ENCODE results near the gene TCTA.

The TCTA gene

DNA sequence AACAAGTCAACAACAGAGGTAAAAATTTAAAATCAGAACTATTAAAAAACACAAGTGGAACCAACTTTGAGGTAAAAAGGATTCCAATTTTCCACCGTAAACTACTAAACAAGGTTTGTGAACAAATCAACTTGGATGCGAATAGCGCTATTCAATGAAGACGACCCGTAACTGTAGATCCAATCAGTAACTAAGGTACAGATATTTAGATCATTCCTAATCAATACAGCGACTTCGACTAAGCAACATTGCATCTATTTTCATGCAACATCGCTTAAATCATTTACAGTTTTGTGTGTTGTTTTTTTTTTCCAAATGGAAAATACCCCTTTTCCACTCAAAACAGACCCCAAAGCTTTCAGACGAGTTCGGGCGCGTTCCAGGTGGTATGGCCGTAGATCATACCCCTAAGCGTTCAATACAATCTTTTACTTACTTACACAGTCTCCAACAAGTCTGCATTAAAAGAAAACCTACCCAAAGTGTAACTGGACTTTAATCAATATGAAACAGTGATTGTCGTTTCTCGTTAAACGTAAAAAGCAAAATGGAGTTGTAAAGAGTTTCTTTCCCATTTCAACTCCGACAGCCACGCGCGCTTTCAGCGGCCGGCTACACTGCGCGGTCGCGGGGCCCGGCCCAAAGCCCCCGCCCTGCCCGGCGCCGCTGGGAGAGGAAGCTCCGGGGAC, 1.2 kb upstream of the TCTA start:
- FAIRE-seq: no peak

DNA sequence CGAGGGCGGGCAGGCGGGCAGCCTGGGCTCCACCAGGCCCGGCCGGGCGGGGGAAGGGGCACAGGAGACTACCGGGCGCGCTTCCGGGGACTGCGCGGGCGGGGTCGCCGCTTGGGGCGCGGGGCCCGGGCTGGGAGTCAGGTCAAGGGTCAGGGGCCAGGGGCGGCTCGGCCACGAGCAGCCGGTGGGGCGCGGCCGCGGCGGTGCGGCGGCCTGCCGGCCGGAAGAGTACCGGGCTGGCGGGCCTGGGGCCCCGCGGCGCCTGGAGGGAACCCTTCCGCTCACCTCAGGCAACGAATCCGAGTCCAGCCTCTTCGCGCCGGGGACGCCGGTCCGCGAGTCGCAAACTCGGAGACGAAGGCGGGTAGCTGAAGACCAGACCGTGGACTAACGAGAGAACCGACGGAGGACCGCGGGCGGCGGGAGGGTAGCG, 672 bp upstream of the TCTA start:
- no peak for FAIRE-seq

DNA sequence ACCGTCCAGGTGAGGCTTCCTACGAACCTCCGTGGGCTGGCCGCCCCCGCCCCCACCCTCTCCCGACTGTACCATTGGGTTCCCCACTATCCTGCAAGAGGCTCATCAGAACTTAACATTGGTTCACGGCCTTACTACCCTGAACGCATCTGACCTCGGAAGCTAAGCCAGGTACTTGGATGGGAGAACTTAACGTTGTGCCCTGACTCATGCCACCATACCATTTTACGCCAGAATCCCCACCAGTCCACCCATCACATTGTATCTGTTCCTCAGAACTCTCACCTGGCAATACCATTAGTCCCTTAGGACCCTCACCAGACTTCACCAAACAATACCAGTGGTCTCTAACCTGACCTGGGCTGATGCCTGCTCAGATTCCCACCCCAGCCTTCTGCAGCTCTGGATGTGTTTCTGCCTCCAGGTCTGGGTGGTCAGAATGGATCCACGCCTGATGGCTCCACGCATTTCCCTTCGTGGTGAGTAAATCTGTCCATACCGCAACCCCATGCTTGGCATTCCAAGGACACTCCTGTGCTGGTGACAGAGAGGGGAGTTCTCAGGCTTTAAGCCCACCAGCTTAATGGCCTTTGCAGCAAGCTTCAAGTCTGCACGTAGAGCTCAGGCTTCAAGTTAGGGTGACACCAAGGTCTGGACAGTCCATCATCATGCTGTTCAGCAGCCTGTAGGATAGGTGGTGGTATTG, 562 bp downstream of the TCTA start:
- no peak for FAIRE-seq

DNA sequence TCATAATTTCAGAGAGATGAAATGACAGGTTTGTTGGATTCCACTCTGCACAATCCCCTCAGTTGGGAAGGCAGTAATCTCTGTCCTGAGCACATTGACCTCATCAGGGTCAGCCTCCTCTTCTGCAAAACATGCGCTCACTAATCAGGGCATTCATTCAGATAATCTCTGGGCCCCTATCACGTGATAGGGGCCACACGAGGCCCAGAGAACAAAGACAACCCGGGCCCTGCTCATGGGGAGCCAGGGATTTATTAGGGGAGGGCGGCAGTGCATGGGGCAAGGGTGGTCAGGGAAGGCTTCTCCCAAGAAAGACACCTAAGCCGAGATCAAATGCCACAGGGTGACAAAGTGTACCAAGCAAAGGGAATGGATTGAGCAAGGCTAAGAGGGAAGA, 1.1 kb downstream of the TCTA start:
- FAIRE-seq: no peak

DNA sequence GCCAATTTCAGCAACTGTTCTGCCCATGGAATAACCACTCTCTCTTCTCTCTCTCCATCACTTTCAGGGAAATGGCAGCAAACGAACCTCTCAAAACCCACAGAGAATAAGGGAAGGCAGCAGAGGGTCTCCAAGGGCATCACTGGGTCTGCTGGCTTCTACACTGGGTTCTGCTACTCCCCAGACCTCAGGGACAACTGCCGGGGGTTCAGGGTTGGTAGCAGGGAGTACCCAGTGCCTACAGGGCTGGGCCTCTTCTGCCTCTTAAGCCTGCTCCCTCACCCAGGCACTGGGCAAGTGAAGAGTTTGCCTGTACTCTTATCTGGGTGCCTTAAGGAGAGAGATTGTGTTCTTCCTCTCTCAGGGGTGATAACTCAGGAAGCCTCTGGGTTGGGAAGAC, 2.5 kb downstream of the TCTA start:
- no peak for FAIRE-seq

DNA sequence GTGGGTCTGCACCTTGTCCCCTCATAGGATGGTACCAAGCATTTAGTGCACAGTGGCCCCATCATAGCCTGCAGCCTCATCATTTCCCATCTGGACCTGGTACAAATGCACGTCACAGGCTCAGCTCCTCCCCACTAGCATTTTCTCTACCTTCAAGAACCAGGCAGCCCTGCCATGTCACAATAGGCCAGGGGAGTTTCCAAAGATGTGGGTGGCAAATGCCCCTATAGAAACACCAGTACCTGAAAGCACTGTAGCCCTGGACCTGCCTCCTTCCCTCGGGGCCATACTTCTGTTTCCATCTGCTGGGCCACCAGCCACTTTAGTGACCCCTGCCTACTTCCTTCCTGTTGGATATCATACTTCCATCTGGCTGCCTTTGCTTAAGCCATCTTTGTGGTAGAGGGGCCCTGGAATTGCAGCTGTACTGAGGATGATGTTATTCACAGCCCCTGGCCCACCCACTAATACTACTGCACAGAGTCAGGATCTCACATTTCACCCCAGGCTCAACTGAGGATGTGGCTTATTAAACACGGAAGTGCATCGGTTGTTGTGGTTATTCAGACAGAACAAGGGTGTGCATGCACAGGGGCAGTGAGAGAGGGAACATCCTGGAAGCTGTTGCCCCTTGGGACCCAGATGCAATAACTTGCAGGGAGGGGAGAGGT, 3.8 kb downstream of the TCTA start:
- no peak for FAIRE-seq

DNA sequence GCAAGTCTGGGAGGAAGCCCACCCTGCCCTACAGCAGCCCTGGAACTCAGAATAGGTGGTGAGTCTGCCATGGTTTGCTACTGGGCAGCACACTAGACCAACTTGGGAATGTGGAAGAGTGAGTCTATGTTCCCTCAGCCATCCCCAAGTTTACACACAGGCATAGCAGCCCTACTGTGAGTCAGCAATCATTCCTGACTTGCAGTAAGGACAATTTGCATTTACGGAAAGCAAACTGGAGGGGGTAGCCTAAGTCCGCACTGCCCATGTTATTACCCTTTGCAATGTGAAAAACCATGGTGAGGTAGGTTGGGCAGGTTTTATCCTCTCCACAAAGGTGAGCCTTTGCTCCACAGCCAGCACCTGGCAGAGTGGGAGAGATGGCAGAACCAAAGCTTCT, 4.6 kb downstream of the TCTA start:
- FAIRE-seq: no peak

DNA sequence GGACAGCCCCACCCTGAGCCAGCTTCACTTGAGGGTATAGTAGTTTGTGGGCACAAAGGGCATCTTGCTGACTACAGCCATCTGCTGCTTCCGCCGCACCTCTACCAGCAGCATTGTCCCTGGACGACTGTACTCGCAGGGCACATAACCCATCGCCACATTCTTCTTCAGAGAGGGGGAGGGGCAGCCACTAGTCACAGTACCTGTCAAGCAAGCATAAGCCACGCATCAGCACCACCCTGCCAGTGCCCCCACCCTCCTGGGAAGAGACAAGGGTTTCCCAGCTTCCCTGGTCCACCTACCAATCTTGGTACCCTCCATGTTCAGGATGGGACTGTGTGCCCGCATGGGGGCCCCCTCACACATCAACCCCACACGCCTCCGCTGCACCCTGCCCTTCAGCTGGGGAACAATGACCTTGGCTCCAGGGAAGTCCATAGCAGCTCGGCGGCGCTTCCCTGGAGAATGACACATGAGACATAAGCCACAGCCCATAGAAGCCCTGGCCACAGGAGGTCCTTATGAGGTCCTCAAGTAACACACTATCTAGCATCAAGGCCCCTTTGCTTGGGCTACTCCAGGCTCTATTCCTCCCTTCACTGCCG, 5.4 kb downstream of the TCTA start:
- FAIRE-seq: no peak

DNA sequence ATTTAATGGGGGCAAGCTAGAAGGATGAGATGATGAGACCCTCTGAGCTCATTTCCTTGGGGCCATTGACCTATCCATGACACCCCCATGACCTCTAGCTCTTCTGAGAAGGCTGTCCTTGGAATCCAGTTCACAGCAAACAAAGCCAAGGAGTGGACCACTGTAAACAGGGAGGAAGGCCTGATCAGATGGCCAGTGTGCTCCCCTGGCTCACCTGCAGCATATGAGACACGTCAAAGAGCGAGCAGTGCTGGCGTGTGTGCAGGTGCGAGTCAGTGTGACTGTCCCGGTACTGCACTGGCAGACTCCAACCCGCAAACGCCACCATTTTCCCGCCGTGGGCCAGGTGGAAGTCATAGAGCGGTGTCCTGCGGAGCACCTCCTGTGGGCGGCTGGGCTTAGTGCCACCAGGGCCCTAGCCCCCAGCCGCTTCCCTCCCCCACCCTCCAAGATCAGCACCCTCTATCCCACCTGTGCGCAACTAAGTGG, 9.7 kb downstream of the TCTA start:
- FAIRE-seq: no peak

DNA sequence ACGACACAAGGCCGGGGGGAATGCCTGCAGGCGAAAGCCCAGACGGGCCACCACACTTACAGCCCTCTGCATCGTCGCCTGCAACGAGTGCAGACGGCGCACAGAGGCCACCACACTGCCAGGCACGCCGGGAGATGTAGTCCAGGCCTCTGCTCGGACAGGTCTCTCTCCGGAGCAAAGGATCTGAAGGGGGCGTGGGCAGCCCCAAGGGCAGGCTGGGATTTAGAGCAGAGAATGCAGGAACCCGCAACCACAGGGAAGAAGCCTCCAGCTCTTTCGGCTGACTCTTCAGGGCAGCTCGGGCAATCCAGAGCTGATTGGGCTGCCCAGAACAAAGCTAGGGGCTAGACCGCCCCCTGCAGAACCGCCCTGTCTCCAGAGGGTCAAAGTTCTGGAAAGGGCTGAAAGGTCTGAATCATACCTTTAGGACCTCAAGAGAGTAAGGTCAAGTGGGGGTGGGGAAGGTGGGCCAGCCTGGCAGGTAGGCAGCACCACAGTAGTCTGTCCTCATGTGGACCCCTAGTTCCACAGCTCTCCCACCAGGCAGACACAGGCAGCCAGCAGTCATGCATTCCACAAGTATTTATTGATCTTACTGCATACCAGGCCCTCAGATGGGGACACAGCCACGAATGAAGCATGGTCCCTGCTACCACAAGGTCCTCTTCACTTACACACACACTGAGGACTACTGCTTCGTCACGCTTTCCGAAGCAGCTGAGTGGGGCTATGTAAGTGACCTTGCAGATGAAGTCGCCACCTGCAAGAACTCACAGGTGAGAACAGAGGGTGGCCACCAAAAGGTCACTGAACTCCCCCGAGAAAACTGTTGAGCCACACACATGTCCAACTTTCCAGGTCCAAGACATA, 10.4 kb downstream of the TCTA start, which contains the start of gene AMT:
Gene AMT (minus strand): TSS at position 95 of the 870 bp plus-strand sequence. CDS start 23 bp downstream, at position 72.
- FAIRE-seq: no peak

DNA sequence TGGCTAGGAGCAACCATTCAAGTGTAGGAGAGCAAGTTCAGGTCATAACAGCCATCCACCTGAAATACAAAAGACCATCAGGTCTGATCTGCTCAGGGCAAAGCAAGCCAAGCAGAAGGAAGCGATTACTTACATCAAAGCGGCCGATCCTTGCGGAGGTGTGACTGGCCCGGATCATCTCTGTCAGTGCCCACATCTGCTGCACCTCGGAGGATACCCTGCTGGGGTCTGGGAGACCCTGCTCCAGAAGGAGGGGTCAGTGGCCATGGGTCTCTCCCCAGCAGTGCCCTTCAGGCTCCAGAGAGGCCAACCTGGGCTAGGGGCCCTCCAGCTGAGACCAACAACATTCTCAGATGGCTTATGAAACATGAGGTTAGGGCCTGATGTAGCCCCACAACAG, 12.6 kb downstream of the TCTA start:
- no peak for FAIRE-seq

DNA sequence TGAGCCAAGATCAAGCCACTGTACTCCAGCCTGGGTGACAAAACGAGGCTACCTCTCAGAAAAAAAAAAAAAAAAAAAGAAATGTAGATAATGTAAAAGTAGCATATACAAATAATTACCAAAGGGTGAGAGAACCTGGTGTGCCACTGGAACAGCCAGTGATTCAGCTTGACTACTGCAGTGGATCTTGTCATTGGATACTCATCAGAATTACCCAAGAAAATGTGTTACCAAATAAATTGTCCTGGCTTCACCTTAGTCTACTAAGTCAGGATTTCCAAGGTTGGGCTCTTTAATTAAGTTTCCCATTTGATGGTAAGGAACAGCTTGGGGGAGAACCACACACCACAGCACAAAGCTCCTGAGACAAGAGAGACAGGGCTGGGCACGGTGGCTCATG, 15.4 kb downstream of the TCTA start:
- no peak for FAIRE-seq

DNA sequence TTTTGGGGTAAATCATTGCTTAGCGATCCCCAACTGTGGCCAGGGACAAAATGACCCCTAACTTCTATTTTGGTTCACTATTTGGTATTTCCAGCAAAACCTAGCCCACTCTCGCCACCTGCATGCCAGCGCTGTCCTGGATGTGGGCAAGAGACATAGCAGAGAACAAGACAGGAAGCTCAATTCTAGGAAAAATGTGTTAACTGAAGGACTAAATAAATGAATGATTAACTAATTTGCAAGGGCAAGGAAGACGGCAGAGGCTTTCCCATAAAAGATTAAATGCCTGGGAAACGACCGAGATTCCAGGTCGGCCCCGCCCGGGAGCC, 16.5 kb downstream of the TCTA start:
- no peak for FAIRE-seq

DNA sequence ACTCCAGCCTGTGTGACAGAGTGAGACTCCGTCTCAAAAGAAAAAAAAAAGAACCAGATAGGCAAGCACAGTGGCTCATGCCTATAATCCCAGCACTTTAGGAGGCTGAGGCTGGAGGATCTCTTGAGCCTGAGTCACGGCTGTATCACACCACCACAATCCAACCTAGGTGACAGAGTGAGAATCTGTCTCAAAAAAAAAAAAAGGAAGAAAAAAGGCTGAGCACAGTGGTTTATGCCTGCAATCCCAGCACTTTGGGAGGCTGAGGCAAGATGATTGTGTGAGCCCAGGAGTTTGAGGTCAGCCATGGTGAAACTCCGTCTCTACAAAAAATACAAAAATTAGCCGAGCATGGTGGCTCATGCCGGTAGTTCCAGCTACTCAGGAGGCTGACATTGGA, 22.5 kb downstream of the TCTA start:
- no peak for FAIRE-seq

DNA sequence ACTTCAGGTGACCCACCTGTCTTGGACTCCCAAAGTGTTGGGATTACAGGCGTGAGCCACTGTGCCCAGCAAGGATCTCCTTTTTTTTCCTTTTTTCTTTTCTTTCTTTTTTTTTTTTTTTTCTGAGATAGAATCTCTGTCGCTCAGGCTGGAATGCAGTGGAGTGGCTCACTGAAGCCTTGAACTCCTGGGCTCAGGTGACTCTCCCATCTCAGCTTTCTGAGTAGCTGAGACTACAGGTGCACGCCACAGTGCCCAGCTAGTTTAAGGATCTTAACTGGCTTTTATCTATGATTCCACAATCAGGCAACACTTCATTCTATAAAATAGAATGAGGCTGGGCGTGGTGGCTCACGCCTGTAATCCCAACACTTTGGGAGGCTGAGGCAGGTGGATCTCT, 33.2 kb downstream of the TCTA start:
- FAIRE-seq: no peak

DNA sequence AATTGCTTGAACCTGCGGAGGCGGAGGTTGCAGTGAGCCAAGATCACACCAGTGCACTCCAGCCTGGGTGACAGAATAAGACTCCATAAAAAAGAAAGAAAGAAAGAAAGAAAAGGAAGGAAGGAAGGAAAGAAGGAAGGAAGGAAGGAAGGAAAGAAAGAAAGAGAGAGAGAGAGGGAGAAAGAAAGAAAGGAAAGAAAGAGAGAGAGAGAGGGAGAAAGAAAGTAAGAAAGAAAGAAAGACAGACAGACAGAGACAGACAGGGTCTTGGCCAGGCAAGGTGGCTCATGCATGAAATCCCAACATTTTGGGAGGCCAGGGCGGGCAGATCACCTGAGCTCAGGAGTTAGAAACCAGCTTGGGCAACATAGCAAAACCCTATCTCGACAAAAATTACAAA, 41.4 kb downstream of the TCTA start:
- FAIRE-seq: no peak

DNA sequence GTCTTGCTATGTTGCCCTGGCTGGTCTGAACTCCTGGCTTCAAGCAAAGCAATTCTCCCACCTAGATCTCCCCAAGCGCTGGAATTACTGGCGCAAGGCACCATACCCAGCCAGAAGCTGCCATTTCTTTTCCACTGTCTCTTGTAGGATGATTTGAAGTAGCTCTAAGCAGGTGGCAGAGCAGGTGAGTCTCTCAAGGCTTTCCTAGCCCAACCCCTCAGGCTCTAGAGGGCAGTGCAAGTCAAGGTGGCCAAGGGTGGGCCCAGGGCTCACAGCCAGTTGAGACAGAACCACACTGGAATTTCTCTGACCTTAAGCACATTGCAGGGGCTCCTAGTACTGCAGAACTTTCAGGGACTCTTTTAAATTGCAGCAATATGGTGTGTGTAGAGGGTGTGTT, 42.2 kb downstream of the TCTA start:
- FAIRE-seq: no peak

DNA sequence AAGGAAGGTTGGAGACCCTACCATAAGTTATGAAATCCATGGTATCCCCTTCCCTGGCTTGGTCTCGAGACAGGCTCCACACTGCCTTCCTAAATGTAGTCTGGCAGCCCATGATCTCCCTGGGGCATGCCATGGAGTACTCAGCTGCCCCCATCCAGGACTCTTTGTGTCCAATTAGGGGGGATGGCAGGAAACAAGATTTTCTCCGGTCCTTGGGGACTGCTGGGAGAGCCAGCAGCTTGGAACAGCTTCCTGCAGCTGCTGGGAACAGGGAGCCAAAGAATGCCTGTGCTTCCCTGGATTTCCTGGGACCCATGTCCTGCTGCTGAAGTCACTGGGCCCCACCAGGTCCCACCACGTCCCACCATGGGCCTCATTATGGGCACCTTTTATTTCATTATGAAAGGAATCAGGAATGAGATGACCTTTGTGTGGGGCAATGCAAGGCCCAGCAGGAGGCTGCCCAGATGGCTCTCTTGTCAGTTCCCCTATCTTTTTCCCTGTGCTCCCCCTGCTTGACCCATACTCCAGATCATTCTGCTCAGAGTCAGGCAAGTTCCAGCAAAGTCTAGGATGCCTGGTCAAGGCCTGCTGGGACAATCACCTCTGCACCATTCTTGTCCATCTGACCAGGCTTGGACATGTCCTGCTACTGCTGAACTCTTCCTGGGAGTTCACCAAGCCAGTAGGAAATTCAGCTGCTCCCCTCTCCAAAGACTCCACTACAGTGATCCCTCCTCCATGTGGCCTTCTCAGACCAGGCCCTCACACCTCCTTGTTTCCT, 42.9 kb downstream of the TCTA start:
- FAIRE-seq: no peak

DNA sequence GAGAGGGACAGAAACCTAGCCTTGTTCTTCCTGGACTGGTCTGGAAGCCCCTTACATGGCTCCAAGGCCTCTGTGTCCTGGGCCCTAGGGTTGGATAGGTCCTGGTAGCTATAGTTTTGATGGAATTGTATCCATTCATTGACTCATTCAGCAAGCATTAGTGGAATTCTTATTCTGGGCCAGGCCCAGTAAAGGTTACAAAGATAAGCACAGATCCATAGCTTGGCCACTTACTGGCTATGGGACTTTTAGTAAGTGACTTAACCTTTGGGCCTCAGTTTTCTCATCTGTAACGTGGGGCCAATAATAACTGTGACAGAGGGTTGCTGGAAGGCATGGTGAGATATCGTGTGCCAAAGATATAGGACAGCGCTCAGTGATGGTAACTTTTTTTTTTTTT, 44.2 kb downstream of the TCTA start:
- no peak for FAIRE-seq

DNA sequence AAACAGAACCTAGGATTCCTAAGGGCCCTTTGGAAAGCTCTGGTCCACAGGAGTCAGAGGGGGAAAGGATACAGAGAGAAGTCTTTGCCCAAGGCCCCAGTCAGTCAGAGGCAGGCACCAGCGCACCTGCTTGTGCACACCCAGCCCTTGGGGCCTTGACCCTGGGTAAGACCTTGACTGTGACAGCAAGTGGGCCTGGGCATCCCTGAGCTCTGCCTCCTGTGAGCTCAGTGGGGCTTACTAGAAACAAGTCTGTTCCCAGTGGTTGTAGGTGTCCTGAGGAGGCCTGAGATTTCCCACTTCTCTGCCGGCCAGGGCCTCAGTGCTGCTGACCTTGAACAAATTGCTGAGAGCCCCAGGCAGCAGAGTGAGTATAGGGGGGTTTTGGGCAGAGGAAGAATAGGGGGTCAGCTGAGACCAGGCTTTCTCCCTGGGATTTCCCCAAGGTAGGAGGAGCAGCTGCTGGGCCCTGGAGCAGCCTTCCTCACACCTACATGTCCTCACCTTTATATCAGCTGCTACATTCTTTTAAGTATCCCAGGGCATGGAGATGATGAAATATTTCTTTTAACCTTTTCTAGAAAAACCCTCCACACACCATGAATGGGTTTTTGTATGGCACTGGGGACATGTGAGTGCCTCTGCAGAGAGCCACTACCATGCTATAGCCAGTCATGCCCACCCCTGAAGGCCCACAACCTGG, 48.1 kb downstream of the TCTA start:
- no peak for FAIRE-seq

DNA sequence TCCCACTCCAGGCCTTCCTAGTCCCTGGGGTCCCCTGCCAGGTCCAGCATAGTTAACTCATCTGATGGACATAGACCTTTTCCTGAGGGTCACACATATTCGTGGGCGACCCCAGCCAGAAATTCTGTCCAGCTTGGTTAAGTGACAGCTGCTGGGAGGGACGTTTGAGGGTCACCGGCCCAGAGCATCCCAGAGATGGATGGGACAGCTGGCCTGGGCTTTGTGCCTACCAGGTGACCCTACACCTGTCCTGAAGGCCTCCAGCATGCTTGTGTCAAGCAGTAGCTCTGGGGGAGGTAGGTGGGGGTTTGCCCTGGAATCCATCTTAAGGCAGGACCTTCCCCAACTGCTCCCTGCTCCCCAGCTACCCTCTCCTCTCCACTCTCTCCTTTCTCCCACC, 48.7 kb downstream of the TCTA start:
- FAIRE-seq: no peak
